Measurements from ENCODE around the gene DTNB. TPM values are rescaled to one million over a fixed set of nuclear protein-coding genes. Genes with fewer than 3 reads are reported as not detected.

Gene DTNB
- total and polyA plus RNA-seq, 2 of the 4 experiments (the other 2 are of a cell fraction), result 3.8 to 5.3 TPM

- H3K79me1 ChIP-seq (ENCODE audit: low read depth in 1 of 2, low read length in 2 of 2), result no peaks in the 10 kb centered on the region
- no peak overlapping the region for H2AK9ac ChIP-seq (replicated peaks; ENCODE audit: low read depth, low read length, poor library complexity)
- ATAC-seq (ENCODE audit: low read depth) (no peak), DNase-seq (no peak)
- H3K36me3 ChIP-seq (ENCODE audit: control insufficient read depth, insufficient read depth, low read length), result no peaks in the 10 kb centered on the region
- no peak overlapping the region for H2BK15ac ChIP-seq (ENCODE audit: low read depth, low read length)
- no peaks in the 10 kb centered on the region for H3K9me1 ChIP-seq (ENCODE audit: insufficient read depth, low read length)
- no TSS peak for BruUV-seq (replicated peaks)
- H3K9me3 ChIP-seq (ENCODE audit: control insufficient read depth, insufficient read depth, low read length), result no peaks in the 10 kb centered on the region
- no peak overlapping the region for H3K27ac ChIP-seq (ENCODE audit: insufficient read depth, low read length)
- H2AFZ ChIP-seq (replicated peaks; ENCODE audit: low read length, poor library complexity), result no peak overlapping the region
- no peak overlapping the region for H2BK5ac ChIP-seq (ENCODE audit: low read depth, low read length, poor library complexity, severe bottlenecking)
- intact Hi-C loops (cut with micrococcal nuclease) (no loop called here), dilution Hi-C loops (cut with HindIII; ENCODE audit: low sequenced_read_pairs, unreplicated experiment) (no loop called here), in situ Hi-C loops (cut with MboI; ENCODE audit: low sequenced_read_pairs) (no loop called here)
- no peak overlapping the region for H2BK20ac ChIP-seq (ENCODE audit: low read depth, low read length)
- H3K4ac ChIP-seq (ENCODE audit: low read depth, low read length), result no peak overlapping the region
- no peak overlapping the region for H3K18ac ChIP-seq (ENCODE audit: low read depth, low read length)
- no peaks in the 10 kb centered on the region for H3K27me3 ChIP-seq (ENCODE audit: control insufficient read depth, insufficient read depth, low read length)
- no peak overlapping the region for H2AK5ac ChIP-seq (ENCODE audit: low read depth, low read length)
- no peak overlapping the region for H3K4me3 ChIP-seq (ENCODE audit: insufficient read depth, low read depth, low read length)
- no peak overlapping the region for H4K8ac ChIP-seq (ENCODE audit: low read depth in 2 of 2, low read length in 2 of 2)
- no peak overlapping the region for H4K5ac ChIP-seq (ENCODE audit: low read depth, low read length)
- TF ChIP-seq FOS (IDR thresholded peaks at IDR 0.05; ENCODE audit: low read depth, low read length), result no peak
- no peak for TF ChIP-seq MAZ (IDR thresholded peaks at IDR 0.05; ENCODE audit: borderline replicate concordance, low read depth, low read length)
- TF ChIP-seq ELK1 (IDR thresholded peaks at IDR 0.05; ENCODE audit: borderline replicate concordance, low read depth, low read length), result no peak
- H4K20me1 ChIP-seq (ENCODE audit: insufficient read depth, low read length), result no peaks in the 10 kb centered on the region; the same call in 1 of the 2 replicates
- H3K4me1 ChIP-seq (ENCODE audit: control insufficient read depth, insufficient read depth, low read length), result peaks cover 4% of the 10 kb centered on the region
- no peak overlapping the region for H3K4me2 ChIP-seq (ENCODE audit: low read depth, low read length)
- CTCF ChIA-PET, result no interaction called here
- H3K9ac ChIP-seq (ENCODE audit: low read depth, low read length), result no peak overlapping the region
- no peak overlapping the region for H3K14ac ChIP-seq (replicated peaks; ENCODE audit: low read depth, low read length)
- no peak overlapping the region for H3K56ac ChIP-seq (ENCODE audit: extremely low read depth, insufficient read depth, low read length)
- POLR2A ChIA-PET (ENCODE audit: unreplicated experiment), result no interaction called here
- no peak overlapping the region for H3K23ac ChIP-seq (ENCODE audit: low read depth, low read length)
- H4K91ac ChIP-seq (ENCODE audit: insufficient read depth, low read depth, low read length), result no peak overlapping the region
- no peak overlapping the region for H2BK120ac ChIP-seq (ENCODE audit: low read depth, low read length)
Measured at GRCh38 chr2:25615920-25616319, 57.5 kb downstream of the DTNB start.
